ENCODE data around the gene KCNQ2.

KCNQ2 gene

GRCh38 chr20:63422653-63423052 lies 49.8 kb downstream of the KCNQ2 start:
- no peak overlapping the region for H3K27ac ChIP-seq
- H3K4me3 ChIP-seq = no peak overlapping the region

DNA sequence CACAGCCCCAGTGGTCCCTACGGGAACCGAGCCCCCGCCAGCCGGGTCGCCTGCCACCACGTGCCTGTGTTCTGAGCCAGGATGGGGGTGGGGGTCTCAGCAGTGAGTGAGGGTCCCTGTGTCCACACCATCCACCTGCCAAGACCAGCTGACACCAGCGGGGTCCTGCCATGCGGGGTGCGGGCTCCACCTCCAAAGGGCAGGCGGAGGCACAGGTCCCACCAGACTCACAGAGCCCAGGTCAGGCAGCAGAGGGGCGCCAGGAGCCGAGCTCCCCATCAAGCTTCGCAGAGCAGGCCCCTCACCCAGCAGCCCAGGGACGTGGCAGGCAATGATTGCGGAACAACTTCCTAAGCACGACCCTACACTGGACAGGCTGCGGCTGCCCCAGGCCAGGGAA lies 50.5 kb downstream of the KCNQ2 start:
- no peak overlapping the region for H3K27ac ChIP-seq
- H3K4me3 ChIP-seq = no peak overlapping the region

- Histone ChIP-seq H3K4me3 (no peak overlapping the region), H3K27ac (no peak overlapping the region)
These were observed 51.3 kb downstream of the KCNQ2 start for GRCh38 chr20:63421094-63421692.

GRCh38 chr20:63420359-63421093 lies 51.9 kb downstream of the KCNQ2 start:
- no peak overlapping the region for H3K27ac ChIP-seq
- H3K4me3 ChIP-seq = no peak overlapping the region

DNA sequence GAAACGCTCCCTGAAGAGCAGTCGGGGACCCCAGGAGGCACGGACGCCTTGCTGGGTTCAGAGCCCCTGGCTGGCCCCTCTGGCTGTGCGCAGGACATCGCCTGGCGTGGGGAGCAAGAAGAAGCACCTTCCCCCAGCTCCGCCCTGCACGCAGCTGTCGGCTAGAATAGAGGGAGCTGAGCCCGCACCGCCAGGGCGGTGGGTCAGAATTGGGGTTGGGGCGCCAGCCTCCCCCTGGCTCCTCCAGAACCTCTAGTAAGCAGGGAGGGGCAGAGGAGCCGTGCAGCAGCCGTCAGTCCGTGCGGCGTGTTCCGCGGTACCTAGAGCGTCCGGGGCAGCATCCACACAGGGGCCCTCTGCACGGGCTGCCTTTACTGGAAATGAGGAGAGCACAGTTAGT lies 53.2 kb downstream of the KCNQ2 start:
- H3K27ac ChIP-seq = no peak overlapping the region
- no peak overlapping the region for H3K4me3 ChIP-seq

GRCh38 chr20:63418617-63419016 lies 53.8 kb downstream of the KCNQ2 start:
- no peak overlapping the region for H3K4me3 ChIP-seq
- H3K27ac ChIP-seq = no peak overlapping the region

GRCh38 chr20:63417738-63418120 lies 54.7 kb downstream of the KCNQ2 start:
- Histone ChIP-seq H3K27ac (no peak overlapping the region), H3K4me3 (no peak overlapping the region)

- Histone ChIP-seq H3K27ac (no peak overlapping the region), H3K4me3 (no peak overlapping the region)
These were observed 55.2 kb downstream of the KCNQ2 start for GRCh38 chr20:63417097-63417737.

GRCh38 chr20:63416631-63417030 lies 55.8 kb downstream of the KCNQ2 start:
- H3K4me3 ChIP-seq = no peak overlapping the region
- no peak overlapping the region for H3K27ac ChIP-seq

- no peak overlapping the region for H3K4me3 ChIP-seq
- H3K27ac ChIP-seq = no peak overlapping the region
These were observed 56.6 kb downstream of the KCNQ2 start for GRCh38 chr20:63415647-63416391.

- H3K4me3 ChIP-seq = no peak overlapping the region
- H3K27ac ChIP-seq = no peak overlapping the region
These were observed 57.6 kb downstream of the KCNQ2 start for GRCh38 chr20:63414720-63415430.

GRCh38 chr20:63413963-63414684 lies 58.3 kb downstream of the KCNQ2 start:
- no peak overlapping the region for H3K4me3 ChIP-seq
- H3K27ac ChIP-seq = no peak overlapping the region

DNA sequence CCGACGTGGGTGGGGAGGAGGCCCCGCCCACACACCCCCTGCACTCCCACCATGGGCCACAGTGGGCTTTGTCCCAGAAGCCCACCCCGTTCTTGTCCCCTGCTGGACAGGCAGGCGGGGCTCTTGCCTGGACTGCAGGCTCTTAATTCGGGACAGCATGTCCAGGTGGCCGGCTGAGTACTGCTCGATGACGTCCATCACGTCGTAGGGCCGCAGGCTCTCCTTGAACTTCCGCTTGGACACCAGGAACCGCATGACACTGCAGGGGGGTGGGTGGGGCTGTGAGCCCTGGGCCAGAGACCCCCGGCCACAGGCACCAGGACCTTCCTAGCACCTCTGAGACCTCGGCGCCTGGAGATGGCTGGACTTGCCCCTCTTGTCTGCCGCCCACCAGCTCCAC lies 59.1 kb downstream of the KCNQ2 start:
- Histone ChIP-seq H3K4me3 (no peak overlapping the region), H3K27ac (no peak overlapping the region)

GRCh38 chr20:63412889-63413288 lies 59.6 kb downstream of the KCNQ2 start:
- no peak overlapping the region for H3K4me3 ChIP-seq
- no peak overlapping the region for H3K27ac ChIP-seq

GRCh38 chr20:63411898-63412631 lies 60.4 kb downstream of the KCNQ2 start:
- Histone ChIP-seq H3K4me3 (no peak overlapping the region), H3K27ac (no peak overlapping the region)

GRCh38 chr20:63411151-63411897 lies 61.1 kb downstream of the KCNQ2 start:
- Histone ChIP-seq H3K27ac (no peak overlapping the region), H3K4me3 (no peak overlapping the region)

- H3K27ac ChIP-seq = no peak overlapping the region
- H3K4me3 ChIP-seq = no peak overlapping the region
These were observed 62.5 kb downstream of the KCNQ2 start for GRCh38 chr20:63409834-63410435.
